Activated CD4-positive, alpha-beta T cell treated with anti-CD3 and anti-CD28 coated beads, Interleukin-2, amount 50 U/mL, for 4 hours (primary cell): Measurements from ENCODE around the gene CBX6.
"Not testable (repeated sequence)": the region's sequence is repeated elsewhere in the genome, so short reads cannot be mapped to it uniquely, and the experiment has no call there.

Experiments
- DNase-seq, 2 experiments: peaks; one replicate each; pipeline ENCODE4 v3.0.0-alpha.2; 2020

CBX6 gene

DNA sequence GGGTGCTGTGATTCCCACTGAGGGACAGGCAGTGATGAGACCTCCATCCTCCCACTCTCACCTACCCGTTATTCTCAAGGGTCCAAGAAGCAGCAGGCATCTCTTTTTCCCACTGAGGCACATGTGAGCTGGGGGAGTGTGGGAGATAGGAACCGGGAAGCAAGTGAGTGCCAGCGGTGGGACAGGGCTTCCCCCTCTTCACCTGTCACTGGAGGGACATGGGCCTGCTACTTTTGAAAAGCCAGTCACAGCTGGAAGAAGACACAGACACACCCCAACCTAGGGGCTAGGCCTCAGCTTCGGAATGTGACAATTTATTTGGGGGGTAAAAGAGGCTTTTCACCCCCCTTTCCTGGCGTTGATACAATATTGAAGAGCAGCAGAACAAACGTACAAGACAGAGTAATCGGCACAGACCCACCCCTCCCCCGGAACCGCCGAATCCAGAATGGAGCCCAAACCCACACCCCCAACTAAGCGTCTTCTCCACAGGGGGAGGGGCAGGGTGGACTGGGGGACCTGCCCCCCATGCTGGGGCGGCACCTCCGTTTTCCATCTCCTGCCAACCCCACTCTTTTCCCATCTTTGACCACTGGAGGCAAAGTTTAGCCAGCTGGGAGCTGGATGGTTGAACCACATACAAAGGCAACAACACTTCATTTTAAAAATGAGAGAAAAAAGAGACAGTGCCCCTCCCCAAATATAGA, 10.7 kb downstream of the CBX6 start:
- no peak for DNase-seq

GRCh38 chr22:38860283-38861169, 11.5 kb downstream of the CBX6 start:
- no peak for DNase-seq

DNA sequence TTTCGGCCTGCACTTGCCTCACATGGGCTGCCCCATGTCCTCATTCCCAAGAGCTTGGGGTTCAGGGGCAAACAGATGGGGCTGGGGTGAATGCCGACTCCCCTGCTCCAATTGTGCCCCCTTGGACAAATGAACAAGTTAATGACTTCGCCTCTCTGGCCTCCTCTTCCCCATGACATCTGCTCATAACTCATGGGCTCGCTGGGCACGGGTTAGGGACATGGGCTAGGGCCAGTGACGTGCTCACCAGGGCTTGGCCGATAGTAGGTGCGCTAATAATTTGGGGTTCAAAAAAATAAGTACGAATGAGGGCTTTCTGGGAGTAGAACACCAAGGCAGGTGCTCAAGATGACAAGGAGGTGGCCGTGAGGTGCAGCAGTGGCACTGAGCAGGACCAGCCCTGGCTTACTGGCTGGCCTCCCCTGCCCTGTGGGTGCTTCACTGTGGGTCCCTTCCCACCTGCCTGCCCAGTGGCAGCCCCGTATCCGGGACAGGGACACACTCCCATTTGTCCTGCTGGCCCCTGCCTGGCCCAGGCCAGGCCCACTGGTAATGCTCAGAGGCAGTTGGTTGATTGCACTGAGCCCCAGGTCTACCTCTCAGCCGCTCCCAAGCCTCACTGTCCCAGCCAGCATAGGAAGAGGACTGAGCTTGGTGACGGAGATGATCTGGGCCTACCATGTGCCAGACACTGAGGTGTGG, 12.3 kb downstream of the CBX6 start:
- DNase-seq = no peak

- DNase-seq = no peak
These were observed 13.5 kb downstream of the CBX6 start for GRCh38 chr22:38858492-38858891.

DNA sequence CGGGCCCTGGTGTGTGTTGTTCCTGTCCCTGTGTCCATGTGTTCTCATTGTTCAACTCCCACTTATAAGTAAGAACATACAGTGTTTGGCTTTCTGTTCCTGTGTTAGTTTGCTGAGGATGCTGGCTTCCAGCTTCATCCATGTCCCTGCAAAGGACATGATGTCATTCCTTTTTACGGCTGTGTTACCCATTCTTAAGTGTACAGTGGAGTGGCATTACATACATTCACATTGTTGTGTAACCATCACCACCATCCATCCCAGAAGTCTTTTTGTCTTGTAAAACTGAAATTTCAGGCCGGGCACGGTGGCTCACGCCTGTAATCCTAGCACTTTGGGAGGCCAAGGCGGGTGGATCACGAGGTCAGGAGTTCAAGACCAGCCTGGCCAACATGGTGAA, 17.5 kb downstream of the CBX6 start:
- DNase-seq = not testable (repeated sequence)

DNA sequence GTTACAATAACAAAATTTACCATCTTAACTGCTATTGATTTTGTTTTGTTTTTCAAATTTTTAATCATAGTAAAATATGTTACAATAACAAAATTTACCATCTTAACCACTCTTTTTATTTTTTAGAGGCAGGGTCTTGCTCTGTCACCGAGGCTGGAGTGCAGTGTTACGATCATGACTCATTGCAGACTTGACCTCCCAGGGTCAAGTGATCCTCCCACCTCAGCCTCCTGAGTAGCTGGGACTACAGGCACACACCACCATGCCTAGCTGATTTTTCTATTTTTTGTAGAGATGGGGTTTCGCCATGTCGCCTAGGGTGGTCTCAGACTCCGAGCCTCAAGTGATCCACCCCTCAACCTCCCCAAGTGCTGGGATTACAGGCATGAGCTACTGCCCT, 18.1 kb downstream of the CBX6 start:
- not testable (repeated sequence) for DNase-seq

GRCh38 chr22:38853196-38853651, 18.8 kb downstream of the CBX6 start:
- DNase-seq = no peak

GRCh38 chr22:38852522-38852921, 19.5 kb downstream of the CBX6 start:
- no peak for DNase-seq

GRCh38 chr22:38850941-38851849, 20.8 kb downstream of the CBX6 start:
- DNase-seq = no peak

DNA sequence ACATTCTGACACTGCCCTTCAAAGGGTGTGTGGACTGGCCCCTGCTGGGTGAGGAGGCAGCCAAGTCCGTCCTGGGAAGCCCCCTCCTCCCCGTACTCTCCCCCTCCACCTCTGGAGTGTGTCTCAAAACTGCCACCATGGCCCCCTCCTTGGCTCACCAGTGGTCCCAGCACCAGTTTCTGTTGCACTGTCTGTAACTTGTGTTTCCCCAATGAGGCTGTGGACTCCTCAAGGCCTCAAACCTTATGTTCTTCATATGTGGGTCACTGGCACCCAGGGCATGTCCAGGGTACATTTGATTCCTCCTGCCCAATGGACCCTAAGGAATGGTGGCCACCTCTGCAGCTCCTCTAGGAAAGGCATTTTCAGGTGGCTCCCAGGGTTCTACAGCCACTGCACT, 21.6 kb downstream of the CBX6 start:
- no peak for DNase-seq

DNA sequence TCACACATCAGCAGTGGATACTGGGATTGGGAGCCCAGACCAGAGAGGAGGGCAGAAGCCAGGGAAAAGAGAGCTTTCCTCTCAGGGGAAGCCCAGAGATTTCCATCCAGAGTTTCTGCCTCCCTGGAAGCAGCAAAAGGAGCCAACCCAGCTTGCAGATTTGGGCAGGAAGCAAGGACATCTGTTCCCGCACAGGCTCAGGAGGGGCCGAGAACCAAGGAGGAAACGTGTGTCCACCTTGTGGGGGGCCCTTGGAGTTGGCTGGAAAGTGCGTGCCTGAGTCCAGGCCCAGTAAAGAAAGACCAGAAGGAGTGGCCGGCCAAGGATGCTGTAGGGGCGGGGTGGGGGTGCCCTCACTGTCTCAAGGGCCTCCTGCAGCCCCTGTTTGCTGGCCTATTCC, 22.2 kb downstream of the CBX6 start:
- DNase-seq = no peak

DNA sequence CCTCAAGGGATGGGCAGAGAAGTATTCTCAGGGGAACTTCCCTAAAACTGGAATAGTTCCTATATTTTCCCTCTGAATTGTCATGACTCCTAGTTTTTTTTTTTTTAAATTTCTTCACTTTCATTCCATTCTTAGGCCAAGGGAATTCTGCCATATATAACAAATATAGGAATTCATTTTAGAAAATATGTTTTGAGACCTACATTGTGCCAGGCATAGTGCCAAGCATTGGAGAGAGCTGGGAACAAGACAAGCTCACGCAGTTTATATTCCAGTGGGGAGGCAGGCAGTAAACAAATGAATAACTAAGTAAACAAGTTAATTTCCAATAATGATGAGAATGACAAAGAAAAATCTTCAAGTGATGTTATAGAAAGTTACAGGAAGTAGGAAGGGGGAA, 25.6 kb downstream of the CBX6 start:
- DNase-seq = no peak

- DNase-seq = no peak
These were observed 26.8 kb downstream of the CBX6 start for GRCh38 chr22:38845004-38845740.

GRCh38 chr22:38844315-38845003, 27.6 kb downstream of the CBX6 start:
- DNase-seq = no peak

- DNase-seq = peak; percentile 26 to 28
These were observed 28.2 kb downstream of the CBX6 start, which contains the start of gene NPTXR for GRCh38 chr22:38843657-38844314. Gene NPTXR, minus strand, starts transcription at chr22:38844028.

- peak; percentile 21 to 23 for DNase-seq
These were observed 28.8 kb downstream of the CBX6 start for GRCh38 chr22:38843201-38843656.

DNA sequence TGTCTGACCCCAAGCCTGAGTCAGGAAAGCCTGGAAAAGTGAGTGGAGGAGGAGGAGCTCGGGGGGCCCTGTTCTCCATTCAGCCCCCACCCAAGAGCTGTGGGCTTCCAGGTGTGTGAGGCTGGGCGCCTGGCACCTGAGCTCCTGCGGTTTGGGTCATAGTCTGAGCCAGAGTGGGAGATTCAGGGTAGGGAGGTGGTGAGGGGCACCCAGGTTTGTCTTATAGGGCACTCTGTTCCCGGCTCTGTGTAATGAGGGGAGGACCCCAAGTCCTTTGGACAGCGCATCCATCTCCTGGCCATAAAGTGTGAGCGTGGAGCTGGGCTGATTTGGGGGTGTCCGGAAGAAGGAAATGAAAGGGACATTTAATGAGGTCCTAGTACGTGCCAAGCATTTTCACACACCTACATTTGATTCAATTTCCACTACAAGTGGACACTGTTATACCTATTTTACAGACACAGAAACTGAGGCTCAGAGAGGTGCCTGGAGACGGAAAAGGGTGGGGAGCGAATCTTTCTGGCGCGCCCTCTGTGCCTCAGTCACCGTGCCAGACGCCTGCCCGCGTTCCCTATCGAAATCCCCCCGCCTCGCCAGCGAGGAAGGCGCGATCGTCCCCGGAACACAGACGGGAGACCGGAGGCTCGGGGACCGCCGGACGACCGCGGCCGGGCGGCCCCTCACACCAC, 29.4 kb downstream of the CBX6 start:
- DNase-seq = no peak

GRCh38 chr22:38841635-38842034, 30.4 kb downstream of the CBX6 start:
- no peak for DNase-seq

DNA sequence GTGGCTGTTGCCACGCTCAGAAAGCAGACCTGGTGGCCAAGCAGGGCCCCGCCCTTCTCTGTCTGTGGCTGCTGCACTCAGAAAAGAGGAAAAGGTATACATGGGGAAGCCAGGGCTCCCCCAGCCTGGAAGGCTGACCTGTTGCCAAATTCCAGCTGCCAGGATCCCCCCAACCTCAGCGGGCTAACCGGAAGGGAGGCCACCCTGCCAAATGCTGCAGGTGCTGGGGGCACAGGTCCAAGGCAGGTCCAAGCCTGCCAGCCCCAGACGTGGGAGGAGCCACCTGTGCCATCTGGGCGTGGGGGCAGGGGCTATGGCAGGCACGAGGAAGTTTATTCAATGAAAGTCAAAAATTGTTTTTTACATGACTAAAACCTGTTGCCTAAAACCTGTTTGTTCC, 30.8 kb downstream of the CBX6 start:
- no peak for DNase-seq

DNA sequence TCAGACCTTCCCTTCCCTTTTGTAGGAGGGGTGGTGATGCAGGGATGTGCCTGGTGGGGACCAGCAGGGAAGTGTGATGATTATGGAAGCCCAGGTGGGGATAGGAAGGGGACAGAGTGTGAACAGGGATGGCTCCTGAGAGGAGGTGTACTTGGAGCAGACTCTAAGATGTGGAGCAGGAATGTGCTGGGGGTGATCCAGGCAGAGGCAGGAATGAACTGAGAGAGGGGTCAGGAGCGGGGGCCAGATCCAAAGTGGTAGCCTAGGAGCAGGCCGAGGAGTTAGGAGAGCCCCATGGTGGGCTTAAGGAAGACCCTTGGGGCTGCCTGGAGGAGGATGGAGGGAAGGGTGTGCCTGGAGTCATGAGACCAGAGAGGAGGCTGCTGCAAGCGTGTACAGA, 31.9 kb downstream of the CBX6 start:
- no peak for DNase-seq
